T-helper 2 cell treated with Interferon-gamma antibody and Interleukin-4, amounts not matched to agents 100 ng/mL and 5 ng/mL, for 36 hours (primary cell): ENCODE data around the gene TRIM29. TPM values are rescaled to one million over a fixed set of nuclear protein-coding genes. Genes with fewer than 3 reads are reported as not detected.

Experiments
- intact Hi-C: fragments of 100-400 bp; cut with micrococcal nuclease; formaldehyde crosslinking; loops from one replicate; pipeline ENCODE4 v1.15.1; 2023
- total RNA-seq: library from RNA; stranded (reverse); gene quantifications from 2 replicates; pipeline ENCODE4 v1.2.3, GENCODE V29; 2022

Gene TRIM29
- total RNA-seq, 1 donor from 2014 or later: not detected

GRCh38 chr11:120065876-120066275 lies 72.0 kb downstream of the TRIM29 start:
- intact Hi-C loops: no loop called here

DNA sequence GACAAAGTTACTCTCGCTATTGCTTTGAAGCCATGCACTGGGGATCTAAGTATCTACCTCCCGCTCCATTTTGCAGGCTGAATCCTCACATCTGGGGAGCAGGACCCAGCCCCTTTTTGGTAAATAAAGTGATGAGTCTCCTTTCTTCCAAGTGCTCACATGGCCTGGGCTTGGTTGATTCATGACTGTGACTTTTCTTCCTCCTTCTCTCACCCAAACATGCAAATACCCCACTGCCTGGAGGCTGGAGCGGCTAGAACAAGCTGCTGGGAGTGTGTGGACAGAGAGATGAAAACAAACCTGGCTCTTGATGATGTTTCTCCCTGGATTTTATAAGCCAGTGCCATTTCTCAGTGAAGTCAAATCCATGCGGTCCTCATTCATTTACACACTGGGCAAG lies 72.7 kb downstream of the TRIM29 start:
- intact Hi-C loops: no loop called here

GRCh38 chr11:120064341-120064740 lies 73.6 kb downstream of the TRIM29 start:
- intact Hi-C loops: no loop called here

DNA sequence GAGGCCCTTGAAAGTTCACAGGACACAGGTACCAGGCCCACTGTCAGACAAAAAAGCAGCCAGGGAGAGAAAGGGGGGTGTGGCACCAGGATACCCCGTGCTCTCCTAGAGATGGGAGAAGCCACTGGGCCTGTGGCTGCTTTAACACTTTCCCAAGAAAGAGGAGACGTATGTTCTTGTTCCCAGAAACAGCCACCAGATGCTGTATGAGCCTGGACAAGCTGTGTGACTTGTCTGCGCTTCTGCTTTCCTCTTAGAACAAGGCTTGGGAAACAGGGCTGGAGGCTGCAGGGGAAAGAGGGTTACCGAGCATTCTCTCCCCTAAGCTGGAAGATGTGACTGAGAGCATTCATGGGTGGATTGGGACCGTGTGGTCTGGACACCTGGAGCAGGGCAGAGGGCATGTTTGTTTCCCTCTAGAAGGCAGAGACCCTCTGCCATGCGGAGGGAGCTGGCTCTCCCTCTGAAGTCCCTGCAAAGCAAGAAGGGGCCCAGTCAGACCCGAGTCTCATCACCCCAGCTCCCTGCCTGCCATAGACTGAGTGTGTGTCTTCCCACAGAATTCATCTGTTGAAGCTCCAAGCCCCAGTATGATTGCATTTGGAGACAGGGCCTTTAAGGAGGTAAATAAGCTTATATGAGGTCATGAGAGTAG lies 74.1 kb downstream of the TRIM29 start:
- intact Hi-C loops: no loop called here

GRCh38 chr11:120062561-120062930 lies 75.4 kb downstream of the TRIM29 start:
- intact Hi-C loops: no loop called here

GRCh38 chr11:120061761-120062560 lies 76.0 kb downstream of the TRIM29 start:
- intact Hi-C loops: no loop called here

Other genes starting within 250 kb of the TRIM29 start
- gene OAF, start 72.9 kb upstream of the TRIM29 start, total RNA-seq: 2.3 and 2.7 TPM in 2 replicates
- not detected in 2 replicates for gene POU2F3, start 102.0 kb upstream of the TRIM29 start, total RNA-seq
- gene TLCD5, start 187.2 kb upstream of the TRIM29 start, total RNA-seq: 0.27 and 0.50 TPM in 2 replicates
- gene ARHGEF12, start 198.3 kb upstream of the TRIM29 start, total RNA-seq: 9.6 TPM in 2 replicates